ENCODE measurements around the gene LY9.

The LY9 gene

GRCh38 chr1:160837558-160838205 lies 41.7 kb downstream of the LY9 start:
- peak; percentile 73 for DNase-seq

GRCh38 chr1:160838888-160839287 lies 42.9 kb downstream of the LY9 start:
- no peak for DNase-seq

GRCh38 chr1:160839746-160840145 lies 43.8 kb downstream of the LY9 start:
- no peak for DNase-seq

DNA sequence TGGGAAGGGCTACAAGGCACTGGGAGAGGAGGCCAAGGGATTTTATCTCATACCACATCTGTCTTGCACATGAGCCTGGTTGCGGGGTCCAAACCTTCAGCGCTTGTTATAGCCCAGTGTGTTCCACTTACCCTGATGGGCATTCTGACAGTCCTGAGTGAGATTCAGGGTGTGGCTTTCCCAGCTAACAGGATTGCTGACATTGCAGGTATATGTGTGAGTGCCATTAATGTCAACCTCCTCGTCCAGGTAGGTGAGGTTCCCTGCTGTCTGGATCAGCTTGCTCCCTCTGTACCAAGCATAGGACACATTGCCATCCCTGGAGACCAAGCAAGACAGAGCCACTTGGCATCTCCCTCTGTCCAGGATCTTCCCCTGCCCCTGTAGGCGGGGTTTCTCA lies 45.1 kb downstream of the LY9 start:
- no peak for DNase-seq

DNA sequence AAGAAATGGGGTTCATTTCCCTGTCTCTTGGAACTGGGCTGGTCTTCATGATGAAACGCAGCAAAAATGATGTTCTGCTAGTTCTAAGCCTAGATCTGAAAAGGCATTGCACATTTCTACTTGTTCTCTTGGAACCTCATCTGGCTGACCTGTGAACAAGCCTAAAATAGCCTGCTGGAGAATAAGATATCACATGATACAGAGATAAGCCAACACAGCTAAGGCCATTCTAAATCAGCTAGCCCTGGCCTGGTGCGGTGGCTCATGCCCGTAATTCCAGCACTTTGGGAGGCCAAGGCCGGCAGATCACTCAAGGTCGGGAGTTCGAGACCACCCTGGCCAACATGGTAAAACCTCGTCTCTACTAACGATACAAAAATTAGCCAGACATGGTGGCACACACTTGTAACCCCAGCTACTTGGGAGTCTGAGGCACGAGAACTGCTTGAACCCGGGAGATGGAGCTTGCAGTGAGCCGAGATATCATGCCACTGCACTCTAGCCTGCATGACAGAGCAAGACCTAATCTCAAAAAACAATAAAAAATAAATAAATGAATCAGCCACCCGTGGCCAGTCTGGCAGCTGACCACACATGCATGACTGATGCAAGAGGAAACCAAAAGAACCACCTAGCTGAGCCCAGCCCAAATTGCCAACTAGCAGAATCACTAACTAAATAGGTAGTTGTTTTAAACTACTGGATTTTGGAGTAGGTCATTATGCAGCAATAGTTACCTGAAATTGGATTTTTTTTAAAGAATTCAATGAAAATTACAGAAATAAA lies 48.7 kb downstream of the LY9 start:
- DNase-seq: no peak

GRCh38 chr1:160846281-160846680 lies 50.3 kb downstream of the LY9 start:
- DNase-seq: no peak

DNA sequence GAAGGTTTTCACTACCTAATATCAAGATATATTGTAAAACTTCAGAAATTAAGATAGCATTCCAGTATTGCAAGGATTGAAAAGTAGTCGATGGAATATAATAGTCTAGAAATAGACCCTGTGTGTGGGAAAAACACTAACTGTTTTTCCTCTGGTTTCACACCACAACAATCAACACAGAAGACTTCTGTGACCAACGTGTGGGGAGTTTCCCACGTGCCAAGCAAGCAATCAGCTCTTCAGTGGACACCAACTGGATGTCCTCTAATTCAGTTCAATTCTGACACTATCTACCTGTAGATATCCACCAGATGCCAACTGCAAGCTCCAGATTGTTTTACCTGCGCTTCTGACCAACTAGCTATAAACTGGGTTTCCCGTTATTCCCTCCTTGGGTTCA lies 54.6 kb downstream of the LY9 start:
- DNase-seq: no peak

GRCh38 chr1:160850993-160851392 lies 55.0 kb downstream of the LY9 start:
- no peak for DNase-seq

DNA sequence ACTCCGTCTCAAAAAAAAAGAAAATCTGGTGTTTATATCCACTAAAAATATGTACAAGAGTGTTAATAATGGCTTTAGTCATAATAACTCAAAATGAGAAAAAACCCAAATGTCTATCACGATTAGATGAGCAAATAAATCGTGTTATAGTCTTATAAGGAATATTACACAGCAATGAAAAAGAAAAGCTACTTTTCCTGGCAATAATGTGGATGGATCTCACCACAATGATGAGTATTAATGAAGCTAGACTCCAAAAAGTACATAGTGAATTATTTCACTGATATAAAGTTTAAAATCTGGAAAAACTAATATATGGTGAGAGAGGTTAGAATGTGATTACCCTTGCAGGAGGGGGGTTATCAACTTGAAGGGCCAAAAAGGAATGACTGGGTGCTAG lies 57.0 kb downstream of the LY9 start:
- DNase-seq: no peak

GRCh38 chr1:160853754-160854153 lies 57.8 kb downstream of the LY9 start:
- no peak for DNase-seq

GRCh38 chr1:160855181-160855981 lies 59.4 kb downstream of the LY9 start:
- no peak for DNase-seq

DNA sequence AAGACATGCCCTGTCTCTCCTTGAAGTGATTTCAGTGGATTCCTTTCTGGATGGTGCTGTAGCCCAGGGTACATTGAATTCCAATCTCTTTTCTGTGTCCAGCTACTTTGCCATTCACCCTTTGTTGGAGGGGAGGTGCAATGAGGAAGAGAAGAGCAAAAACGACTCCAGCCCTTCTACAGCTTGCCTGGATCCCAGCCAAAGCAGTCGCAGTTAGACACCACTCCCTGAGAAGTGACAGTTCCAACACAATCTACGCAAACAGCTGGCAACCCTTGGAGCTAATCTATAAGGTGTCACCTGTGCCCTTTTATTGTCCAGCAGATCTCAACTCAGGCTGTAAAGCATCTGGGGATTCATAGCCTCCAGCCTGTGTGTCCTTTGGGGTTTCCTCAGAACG lies 62.1 kb downstream of the LY9 start:
- DNase-seq: no peak

DNA sequence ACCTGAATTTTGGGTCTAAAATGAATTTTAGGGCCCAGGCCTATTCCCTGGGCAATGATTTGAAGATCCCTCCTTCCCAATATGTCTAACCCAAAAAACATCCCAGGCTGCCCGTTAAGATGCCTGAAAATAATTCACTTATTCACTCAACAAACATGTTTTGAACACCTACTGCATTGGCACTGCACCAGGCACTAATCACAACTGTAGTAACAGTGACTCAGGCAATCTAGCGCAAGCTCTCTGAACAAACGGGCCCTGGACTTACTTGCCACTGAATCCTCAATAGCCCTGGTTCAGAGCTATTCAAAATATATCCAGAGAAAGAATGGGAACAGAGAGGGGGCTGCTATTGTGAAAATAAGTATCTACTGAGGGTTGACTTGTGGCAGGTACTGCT lies 62.5 kb downstream of the LY9 start:
- no peak for DNase-seq

- no peak for DNase-seq
These were observed 63.2 kb downstream of the LY9 start for GRCh38 chr1:160859166-160859565.

DNA sequence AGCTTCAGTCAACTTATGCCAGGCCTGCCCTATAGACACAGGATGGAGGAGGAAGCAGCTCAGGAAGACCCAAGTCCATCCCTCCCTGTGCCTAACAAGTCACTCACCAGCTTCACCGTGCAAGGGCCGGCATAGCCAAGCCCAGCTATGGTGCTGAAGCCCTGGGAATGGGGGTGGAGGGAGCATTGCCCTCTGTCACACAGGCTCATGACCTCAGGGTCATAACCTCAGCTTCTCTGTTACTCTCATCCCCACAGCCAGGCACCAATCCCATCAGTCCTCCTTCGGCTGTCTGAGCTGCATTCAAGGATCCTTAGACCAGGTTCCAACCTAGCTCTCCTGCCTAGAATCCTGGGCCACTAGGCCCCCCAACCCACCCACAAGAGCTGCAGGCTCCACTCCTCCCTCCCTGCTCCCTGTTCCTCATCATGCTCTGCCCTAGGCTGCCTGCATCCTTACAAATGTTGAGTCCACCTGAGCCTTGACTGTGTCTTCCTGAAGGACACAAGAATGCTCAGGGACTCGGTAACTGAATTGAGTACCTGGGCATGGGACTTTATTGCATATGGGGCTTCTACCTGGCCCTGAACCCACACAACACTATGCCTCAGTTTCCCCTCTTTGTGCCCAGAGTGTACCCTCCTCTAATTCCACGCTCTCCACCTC lies 65.0 kb downstream of the LY9 start:
- no peak for DNase-seq

DNA sequence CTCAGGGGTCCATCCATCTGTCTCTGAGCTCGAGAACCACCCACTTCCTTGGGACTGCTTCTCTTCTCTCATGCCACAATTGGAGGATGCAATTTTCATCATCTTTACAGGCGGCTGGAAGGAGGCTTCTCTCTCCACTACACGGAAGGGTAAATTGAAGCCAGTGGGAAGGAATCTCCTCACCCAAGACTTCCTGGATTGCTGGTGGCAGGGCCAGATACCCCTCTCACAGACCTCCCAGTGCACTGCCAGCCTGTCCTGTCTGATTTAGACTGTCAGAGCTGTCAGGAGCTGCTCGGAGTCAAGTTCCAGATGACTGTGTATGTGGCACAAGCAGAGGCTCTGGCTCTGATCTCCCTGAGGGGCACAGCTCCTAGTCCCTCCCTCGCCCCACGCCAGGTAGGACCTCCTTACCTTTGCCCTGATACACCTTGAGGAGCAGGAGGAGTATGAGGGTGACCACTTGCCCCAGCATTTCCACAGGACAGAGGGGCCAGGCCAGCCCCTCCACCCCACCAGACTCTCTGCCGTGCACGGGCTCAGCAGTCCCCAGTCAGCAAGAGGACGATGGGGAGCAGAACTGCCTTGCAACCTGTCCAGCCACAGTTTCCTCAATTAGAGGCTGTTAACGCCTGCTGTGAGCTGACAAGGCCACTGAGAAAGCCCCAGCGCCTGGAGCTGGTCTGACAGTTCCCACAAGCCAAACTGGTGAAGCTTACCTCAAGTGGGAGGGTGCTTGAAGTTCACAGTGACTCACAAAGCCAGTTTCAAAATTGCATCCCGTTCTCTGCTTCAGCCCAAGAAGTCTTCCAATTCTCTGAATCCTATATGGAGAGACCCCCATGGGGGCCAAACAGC lies 66.5 kb downstream of the LY9 start, which contains the start of gene CD244:
TSS of gene CD244 (minus strand) at position 685 of the 858 bp plus-strand sequence. CDS start at position 475, 210 bp downstream.
- DNase-seq: peak; percentile 53

DNA sequence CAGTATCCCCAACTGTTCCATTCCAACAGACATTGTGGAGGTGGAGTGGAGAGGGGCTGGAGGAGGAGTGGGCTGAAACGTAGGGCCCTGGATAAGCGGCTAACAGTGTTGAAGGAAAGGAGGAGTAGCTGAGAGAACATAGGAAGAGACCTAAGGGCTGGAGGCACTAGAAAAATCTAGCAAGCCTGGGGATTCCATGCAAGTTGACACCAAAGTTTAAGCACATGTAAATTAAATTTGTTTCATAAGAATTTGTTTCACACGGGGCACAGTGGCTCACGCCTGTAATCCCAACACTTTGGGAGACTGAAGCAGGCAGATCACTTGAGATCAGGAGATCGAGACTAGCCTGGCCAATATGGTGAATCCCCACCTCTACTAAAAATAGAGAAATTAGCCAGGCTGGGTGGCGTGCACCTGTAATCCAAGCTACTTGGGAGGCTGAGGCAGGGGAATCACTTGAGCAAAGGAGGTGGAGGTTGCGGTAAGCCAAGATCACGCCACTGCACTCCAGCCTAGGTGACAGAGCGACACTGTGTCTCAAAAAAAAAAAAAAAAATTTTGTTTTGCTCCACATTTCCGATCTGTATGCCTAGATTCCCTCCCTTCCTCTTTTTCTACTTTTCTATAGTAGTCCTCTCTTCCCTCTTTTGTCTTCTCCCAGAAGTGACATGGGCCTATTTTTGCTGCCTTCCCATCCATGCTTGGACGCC lies 67.2 kb downstream of the LY9 start:
- no peak for DNase-seq

DNA sequence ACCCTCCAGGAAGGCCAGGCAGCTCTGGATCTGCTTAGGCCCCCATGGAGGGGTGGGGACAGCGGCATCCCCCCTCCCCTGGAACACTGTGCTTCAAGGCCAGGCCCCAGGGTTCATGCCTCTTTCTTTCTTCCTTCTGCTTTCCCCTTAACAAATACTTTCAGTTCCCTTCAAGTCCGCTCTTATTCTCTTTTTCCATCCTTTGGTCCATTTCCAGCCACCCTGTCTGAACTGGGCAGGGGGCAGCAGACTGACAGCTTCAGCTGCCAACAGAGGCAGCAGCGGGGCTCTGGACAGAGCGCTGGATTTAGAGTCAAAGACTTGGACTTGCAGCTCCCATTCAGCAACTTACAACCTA lies 67.8 kb downstream of the LY9 start:
- no peak for DNase-seq

DNA sequence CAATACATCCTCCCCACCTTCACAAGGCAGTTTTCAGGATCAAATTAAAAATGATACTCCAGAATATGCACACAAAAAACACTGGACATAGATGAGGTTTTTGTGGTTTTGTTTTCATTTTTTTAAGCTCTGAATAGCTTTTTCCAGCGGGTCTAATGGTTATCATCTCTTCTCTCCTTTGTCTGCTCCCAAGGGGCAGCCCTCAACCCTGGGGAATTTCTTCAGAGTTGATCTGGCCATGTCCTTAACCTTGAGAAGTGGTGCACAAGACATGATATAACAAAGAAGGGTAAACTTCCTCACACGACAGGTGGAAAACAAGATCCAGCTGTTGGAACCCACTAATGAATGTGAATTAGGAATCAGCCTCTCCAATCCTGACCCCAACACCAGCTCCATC lies 68.2 kb downstream of the LY9 start:
- no peak for DNase-seq

GRCh38 chr1:160865337-160865736 lies 69.4 kb downstream of the LY9 start:
- no peak for DNase-seq

DNA sequence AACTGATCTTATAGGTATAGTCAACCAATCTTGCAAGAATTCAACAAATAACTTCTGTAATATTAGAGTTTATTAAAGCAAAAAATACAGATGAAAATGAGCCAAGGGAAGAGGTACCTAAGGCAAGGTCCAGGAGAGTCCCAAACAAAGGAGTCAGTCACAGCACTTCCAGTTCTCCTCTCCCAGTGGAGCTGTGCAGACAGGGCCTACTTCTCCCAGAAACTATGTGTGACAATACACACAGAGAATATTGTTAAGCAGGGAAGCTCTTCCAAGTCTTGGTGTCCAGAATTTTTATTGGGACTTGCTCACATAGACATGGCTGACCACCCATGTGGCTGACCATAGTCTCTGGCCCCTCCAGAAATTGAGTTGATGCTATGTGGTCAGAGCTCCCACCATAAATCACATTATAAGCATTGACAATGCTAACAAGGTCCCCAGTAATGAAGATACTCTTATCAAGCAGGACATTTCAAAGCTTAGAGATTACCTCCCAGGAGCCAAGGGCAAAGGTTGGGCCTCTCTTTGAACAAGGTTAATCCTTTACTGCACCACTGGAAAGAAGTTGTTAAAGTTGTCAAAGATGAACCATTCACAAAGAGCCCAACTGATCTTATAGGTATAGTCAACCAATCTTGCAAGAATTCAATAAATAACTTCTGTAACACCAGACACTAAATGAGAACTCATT lies 70.2 kb downstream of the LY9 start:
- no peak for DNase-seq
